Neural cell (in vitro differentiated cells): ENCODE data around the gene HARS2. TPM values are rescaled to one million over a fixed set of nuclear protein-coding genes. Genes with fewer than 3 reads are reported as not detected.

Experiments used
- H2AFZ ChIP-seq: fragments of 200-600, 300-800 bp; sonication (generic), shearing (Covaris generic); 2 replicates; pipeline ENCODE4 v1.6.0; 2014; ENCODE audit warnings: low read depth, mild to moderate bottlenecking, antibody characterized with exemption, low read length, moderate library complexity
- H3F3A ChIP-seq: fragments of 200-600 bp; shearing (Covaris generic); 2 replicates; pipeline ENCODE4 v1.6.1; 2016; ENCODE audit warnings: mild to moderate bottlenecking, moderate library complexity, mixed read lengths, antibody characterized with exemption, low read length; ENCODE audit not compliant: insufficient read depth, poor library complexity, severe bottlenecking
- H3K27ac ChIP-seq: fragments of 200-600, 300-800 bp; sonication (generic), shearing (Covaris generic); 2 replicates; pipeline ENCODE4 v1.5.1; 2014; ENCODE audit warnings: mild to moderate bottlenecking, low read length, moderate library complexity
- H3K27me3 ChIP-seq: fragments of 300-800, 200-600 bp; sonication (generic), shearing (Covaris generic); 2 replicates; pipeline ENCODE4 v1.6.0; 2014; ENCODE audit warnings: mild to moderate bottlenecking, low read depth, low read length, moderate library complexity; ENCODE audit not compliant: insufficient read depth
- H3K36me3 ChIP-seq: fragments of 300-800, 200-600 bp; sonication (generic), shearing (Covaris generic); 2 replicates; pipeline ENCODE4 v1.5.1; 2014; ENCODE audit warnings: mild to moderate bottlenecking, antibody characterized with exemption, low read length, moderate library complexity; ENCODE audit not compliant: insufficient read depth
- H3K4me2 ChIP-seq: fragments of 300-800, 200-600 bp; sonication (generic), shearing (Covaris generic); 2 replicates; pipeline ENCODE4 v1.6.0; 2014; ENCODE audit warnings: mild to moderate bottlenecking, low read length
- H3K4me3 ChIP-seq: fragments of 300-800, 200-600 bp; sonication (generic), shearing (Covaris generic); 2 replicates; pipeline ENCODE4 v1.5.1; 2014; ENCODE audit warnings: mild to moderate bottlenecking, low read length, moderate library complexity
- H3K79me2 ChIP-seq: fragments of 200-600 bp; shearing (Covaris generic); replicated peaks from 2 replicates; pipeline ENCODE4 v1.6.0; 2014; ENCODE audit warnings: mild to moderate bottlenecking, low read length, moderate library complexity; ENCODE audit not compliant: insufficient read depth
- H3K9ac ChIP-seq: fragments of 300-800, 200-600 bp; sonication (generic), shearing (Covaris generic); 2 replicates; pipeline ENCODE4 v1.6.1; 2016; ENCODE audit warnings: mild to moderate bottlenecking, low read length, mixed read lengths
- H3K9me2 ChIP-seq: fragments of 200-600 bp; shearing (Covaris generic); 2 replicates; pipeline ENCODE4 v1.6.1; 2016; ENCODE audit warnings: mild to moderate bottlenecking, low read length, mixed read lengths; ENCODE audit not compliant: insufficient read depth
- H3K9me3 ChIP-seq: fragments of 200-600, 300-800 bp; sonication (generic), shearing (Covaris generic); 2 replicates; pipeline ENCODE4 v1.6.1; 2016; ENCODE audit warnings: mild to moderate bottlenecking, mixed run types, low read length, moderate library complexity, mixed read lengths
- H4K20me1 ChIP-seq: fragments of 200-600 bp; shearing (Covaris generic); 2 replicates; pipeline ENCODE4 v1.6.1; 2016; ENCODE audit warnings: mild to moderate bottlenecking, mixed run types; ENCODE audit not compliant: insufficient read depth
- CTCF ChIP-seq: fragments of 450-650 bp; IDR thresholded peaks from 2 replicates; pipeline ENCODE4 v1.5.1; 2014; ENCODE audit warnings: antibody characterized with exemption, mild to moderate bottlenecking, moderate library complexity; ENCODE audit not compliant: poor library complexity, severe bottlenecking
- EP300 ChIP-seq: fragments of 450-650 bp; conservative IDR thresholded peaks from 2 replicates; pipeline ENCODE4 v1.6.1; 2014; ENCODE audit warnings: antibody characterized with exemption, mild to moderate bottlenecking, moderate library complexity; ENCODE audit not compliant: poor library complexity, severe bottlenecking
- EZH2 ChIP-seq: fragments of 200-600, 300-800 bp; shearing (Covaris generic), sonication (generic); IDR thresholded peaks from 2 replicates; pipeline ENCODE4 v1.6.1; 2014; ENCODE audit warnings: antibody characterized with exemption, low read length, borderline replicate concordance, mild to moderate bottlenecking; ENCODE audit not compliant: insufficient read depth, poor library complexity, severe bottlenecking
- MXI1 ChIP-seq: fragments of 450-650 bp; conservative IDR thresholded peaks from 2 replicates; pipeline ENCODE4 v1.6.1; 2014; ENCODE audit warnings: antibody characterized with exemption, mild to moderate bottlenecking; ENCODE audit not compliant: poor library complexity, severe bottlenecking
- POLR2AphosphoS5 ChIP-seq: IDR thresholded peaks from 2 replicates; pipeline ENCODE4 v1.6.1; 2012
- RAD21 ChIP-seq: fragments of 450-650 bp; conservative IDR thresholded peaks from 2 replicates; pipeline ENCODE4 v1.6.1; 2014; ENCODE audit warnings: antibody characterized with exemption, mild to moderate bottlenecking, moderate library complexity
- REST ChIP-seq: IDR thresholded peaks from 2 replicates; pipeline ENCODE4 v1.6.1; 2012; ENCODE audit warnings: borderline replicate concordance
- SMC3 ChIP-seq: fragments of 450-650 bp; conservative IDR thresholded peaks from 2 replicates; pipeline ENCODE4 v1.6.1; 2014; ENCODE audit warnings: antibody characterized with exemption, mild to moderate bottlenecking, moderate library complexity; ENCODE audit not compliant: poor library complexity
- TAF1 ChIP-seq: IDR thresholded peaks from 2 replicates; pipeline ENCODE4 v1.6.1; 2012; ENCODE audit warnings: low read depth
- polyA plus RNA-seq: library from polyadenylated mRNA; depleted of rRNA; stranded (reverse); fragments of >200 nt; gene quantifications from 2 replicates; pipeline ENCODE4 v1.2.3, GENCODE V29; 2014

HARS2 gene
- polyA plus RNA-seq, 1 donor from 2014 or later: 102 TPM

GRCh38 chr5:140673187-140673976 is 17.9 kb upstream of the HARS2 start, which contains the start of gene DND1:
DND1 (minus strand) TSS chr5:140673576; CDS start chr5:140673542, 34 bp downstream.
- Histone ChIP-seq H3K27ac (no peak within 1 kb of the TSS), H3K9ac (no peak within 1 kb of the TSS), H3K4me3 (no peak within 1 kb of the TSS), H3K9me2 (no peaks in the 10 kb centered on the region), H3K9me3 (no peaks in the 10 kb centered on the region), H4K20me1 (no peaks in the 10 kb centered on the region), H3F3A (no peaks in the 10 kb centered on the region), H3K79me2 (no peaks in the 10 kb centered on the region), H3K36me3 (peaks cover 20% of the 10 kb centered on the region), H3K27me3 (no peaks in the 10 kb centered on the region), H2AFZ (no peak within 1 kb of the TSS), H3K4me2 (no peak within 1 kb of the TSS)
- TF ChIP-seq RAD21: no peak
- no peak for TF ChIP-seq EP300
- TF ChIP-seq REST: no peak
- TF ChIP-seq POLR2AphosphoS5: no peak
- TF ChIP-seq TAF1: no peak
- TF ChIP-seq SMC3: no peak

- no peak overlapping the region for H3K4me3 ChIP-seq
- no peak overlapping the region for H3K27ac ChIP-seq
- H3K9ac ChIP-seq: no peak overlapping the region
- H3K9me3 ChIP-seq: no peaks in the 10 kb centered on the region
- no peaks in the 10 kb centered on the region for H3K27me3 ChIP-seq
- no peak for TF ChIP-seq REST
- TF ChIP-seq TAF1: no peak
- no peak for TF ChIP-seq SMC3
- no peak for TF ChIP-seq POLR2AphosphoS5
- no peak for TF ChIP-seq MXI1
- TF ChIP-seq CTCF: no peak
- no peak for TF ChIP-seq RAD21
- TF ChIP-seq EZH2: no peak
- no peak for TF ChIP-seq EP300
- H3K36me3 ChIP-seq: peaks cover 20% of the 10 kb centered on the region
- no peak overlapping the region for H2AFZ ChIP-seq
- no peak overlapping the region for H3K4me2 ChIP-seq
- H3K9me2 ChIP-seq: no peaks in the 10 kb centered on the region
- H4K20me1 ChIP-seq: no peaks in the 10 kb centered on the region
- no peaks in the 10 kb centered on the region for H3F3A ChIP-seq
- no peaks in the 10 kb centered on the region for H3K79me2 ChIP-seq
Measured at GRCh38 chr5:140674211-140674610, 17.0 kb upstream of the HARS2 start.
